NB4 (cell line): Measurements from ENCODE around the gene MYO16.

Experiments used
- POLR2A ChIP-seq: IDR thresholded peaks from 2 replicates; pipeline ENCODE4 v1.6.1; 2011; ENCODE audit warnings: mild to moderate bottlenecking; ENCODE audit not compliant: insufficient read length; ENCODE audit errors: extremely low read depth
- TF ChIP-seq, protein P1 (sequence below): IDR thresholded peaks from one replicate; pipeline ENCODE4 v1.5.1; 2012; ENCODE audit warnings: low read depth, low read length
- TF ChIP-seq, protein P2 (sequence below): IDR thresholded peaks from 2 replicates; pipeline ENCODE4 v1.6.1; 2011; ENCODE audit warnings: low read depth, low read length

DNA sequence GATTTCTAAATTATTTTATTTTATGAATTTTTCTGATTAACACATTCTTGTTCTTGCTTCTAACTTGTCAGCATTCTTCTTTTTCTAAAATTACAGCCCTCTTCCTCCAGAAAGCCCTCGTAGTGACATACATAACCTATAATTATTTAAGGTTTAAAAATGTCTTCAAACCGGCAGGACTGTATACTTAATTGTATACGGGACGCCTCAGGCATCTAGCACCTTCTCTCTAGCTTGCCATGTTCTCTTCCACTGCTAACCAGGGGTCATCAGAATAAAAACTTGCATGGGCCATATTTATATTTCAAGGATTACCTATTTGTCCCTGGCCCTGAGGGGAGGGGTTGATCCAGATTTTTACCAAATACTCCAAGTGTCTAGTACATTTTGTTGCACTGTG is 380.3 kb downstream of the MYO16 start:
- TF ChIP-seq, protein P1, sequence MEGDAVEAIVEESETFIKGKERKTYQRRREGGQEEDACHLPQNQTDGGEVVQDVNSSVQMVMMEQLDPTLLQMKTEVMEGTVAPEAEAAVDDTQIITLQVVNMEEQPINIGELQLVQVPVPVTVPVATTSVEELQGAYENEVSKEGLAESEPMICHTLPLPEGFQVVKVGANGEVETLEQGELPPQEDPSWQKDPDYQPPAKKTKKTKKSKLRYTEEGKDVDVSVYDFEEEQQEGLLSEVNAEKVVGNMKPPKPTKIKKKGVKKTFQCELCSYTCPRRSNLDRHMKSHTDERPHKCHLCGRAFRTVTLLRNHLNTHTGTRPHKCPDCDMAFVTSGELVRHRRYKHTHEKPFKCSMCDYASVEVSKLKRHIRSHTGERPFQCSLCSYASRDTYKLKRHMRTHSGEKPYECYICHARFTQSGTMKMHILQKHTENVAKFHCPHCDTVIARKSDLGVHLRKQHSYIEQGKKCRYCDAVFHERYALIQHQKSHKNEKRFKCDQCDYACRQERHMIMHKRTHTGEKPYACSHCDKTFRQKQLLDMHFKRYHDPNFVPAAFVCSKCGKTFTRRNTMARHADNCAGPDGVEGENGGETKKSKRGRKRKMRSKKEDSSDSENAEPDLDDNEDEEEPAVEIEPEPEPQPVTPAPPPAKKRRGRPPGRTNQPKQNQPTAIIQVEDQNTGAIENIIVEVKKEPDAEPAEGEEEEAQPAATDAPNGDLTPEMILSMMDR = no peak
- TF ChIP-seq POLR2A = no peak
- TF ChIP-seq, protein P2, sequence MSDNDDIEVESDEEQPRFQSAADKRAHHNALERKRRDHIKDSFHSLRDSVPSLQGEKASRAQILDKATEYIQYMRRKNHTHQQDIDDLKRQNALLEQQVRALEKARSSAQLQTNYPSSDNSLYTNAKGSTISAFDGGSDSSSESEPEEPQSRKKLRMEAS = no peak
